GM20431 (cell line): ENCODE results near the gene SERPINE2.

Source experiments
- in situ Hi-C: fragments of 300-500 bp; cut with MseI, MboI; formaldehyde crosslinking; loops from one replicate; pipeline ENCODE4 v1.15.0; 2020; ENCODE audit warnings: low sequenced_read_pairs; ENCODE audit not compliant: unreplicated experiment

The SERPINE2 gene

GRCh38 chr2:223929571-223930102, 109.4 kb downstream of the SERPINE2 start:
- in situ Hi-C loops: no loop called here

GRCh38 chr2:223928113-223929006, 110.7 kb downstream of the SERPINE2 start:
- in situ Hi-C loops: no loop called here

GRCh38 chr2:223925106-223925505, 114.0 kb downstream of the SERPINE2 start:
- in situ Hi-C loops: no loop called here
